HAP-1 (cell line): ENCODE data around the gene ATXN7L1.
"Not testable (repeated sequence)": the region's sequence is repeated elsewhere in the genome, so short reads cannot be mapped to it uniquely, and the experiment has no call there.

ENCODE experiments used
- DNase-seq, 2 experiments: peaks; one replicate each; pipeline ENCODE4 v3.0.0-alpha.2; 2016 to 2020; ENCODE audit warnings: low spot score in 2 of 2
- H3K27me3 ChIP-seq: fragments of 250-450 bp; sonication (Bioruptor Pico); 2 replicates; pipeline ENCODE4 v1.5.1; 2020; ENCODE audit warnings: low read depth, mild to moderate bottlenecking, moderate library complexity
- H3K36me3 ChIP-seq: fragments of 250-450 bp; sonication (Bioruptor Pico); replicated peaks from 2 replicates; pipeline ENCODE4 v1.5.1; 2020; ENCODE audit warnings: mild to moderate bottlenecking
- H3K4me1 ChIP-seq: fragments of 250-450 bp; sonication (Bioruptor Pico); 2 replicates; pipeline ENCODE4 v1.5.1; 2020; ENCODE audit warnings: mild to moderate bottlenecking
- H3K4me3 ChIP-seq: fragments of 250-450 bp; sonication (Bioruptor Pico); 2 replicates; pipeline ENCODE4 v1.5.1; 2020; ENCODE audit warnings: mild to moderate bottlenecking, moderate library complexity
- H3K9me3 ChIP-seq: fragments of 250-450 bp; sonication (Bioruptor Pico); 2 replicates; pipeline ENCODE4 v1.5.1; 2020; ENCODE audit warnings: mild to moderate bottlenecking, moderate library complexity
- in situ Hi-C: fragments of 300-500 bp; cut with MboI; formaldehyde crosslinking; loops from 3 replicates; pipeline ENCODE4 v1.14.3; 2020; ENCODE audit warnings: low sequenced_read_pairs, inconsistent platforms, mixed read lengths

The ATXN7L1 gene

GRCh38 chr7:105697753-105698152, 178.6 kb downstream of the ATXN7L1 start:
- in situ Hi-C loops = no loop called here

GRCh38 chr7:105697169-105697568, 179.2 kb downstream of the ATXN7L1 start:
- DNase-seq, H3K9me3 ChIP-seq, H3K36me3 ChIP-seq, H3K4me1 ChIP-seq, H3K4me3 ChIP-seq, in situ Hi-C loops, H3K27me3 ChIP-seq: not testable (repeated sequence)

More at GRCh38 chr7:105697753-105698152, 178.6 kb downstream of the ATXN7L1 start:
- no peaks in the 10 kb centered on the region for H3K4me1 ChIP-seq
- no peak for DNase-seq
- no peak overlapping the region for H3K4me3 ChIP-seq
- H3K36me3 ChIP-seq = no peaks in the 10 kb centered on the region
- no peaks in the 10 kb centered on the region for H3K9me3 ChIP-seq
- no peaks in the 10 kb centered on the region for H3K27me3 ChIP-seq

DNA sequence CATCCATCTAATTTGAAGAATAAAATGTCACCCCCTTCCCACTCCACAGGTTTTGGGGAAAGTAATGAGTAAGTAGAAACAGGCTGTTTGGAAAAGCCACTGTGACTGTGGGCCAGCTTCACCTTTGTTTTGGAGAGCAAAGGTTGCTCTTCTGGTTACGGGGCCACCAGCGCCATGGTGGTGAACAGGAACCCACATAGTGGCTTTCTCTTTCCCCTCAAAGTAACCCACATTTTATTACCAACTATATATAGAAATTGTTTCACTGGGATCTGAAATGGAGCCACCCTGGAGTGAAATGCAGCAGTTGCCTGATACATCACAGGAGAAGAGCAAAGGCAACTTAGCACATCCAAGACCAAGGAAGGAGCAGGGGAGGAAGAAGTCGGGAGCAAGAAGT, 182.8 kb downstream of the ATXN7L1 start:
- in situ Hi-C loops = no loop called here
- H3K9me3 ChIP-seq = no peaks in the 10 kb centered on the region
- no peaks in the 10 kb centered on the region for H3K36me3 ChIP-seq
- no peaks in the 10 kb centered on the region for H3K27me3 ChIP-seq
- DNase-seq = no peak
- peaks cover 34% of the 10 kb centered on the region for H3K4me1 ChIP-seq
- no peak overlapping the region for H3K4me3 ChIP-seq

- DNase-seq = peak; percentile 63 to 65
- H3K4me1 ChIP-seq = peaks cover 35% of the 10 kb centered on the region
These were observed 184.5 kb downstream of the ATXN7L1 start for GRCh38 chr7:105691680-105692564.

DNA sequence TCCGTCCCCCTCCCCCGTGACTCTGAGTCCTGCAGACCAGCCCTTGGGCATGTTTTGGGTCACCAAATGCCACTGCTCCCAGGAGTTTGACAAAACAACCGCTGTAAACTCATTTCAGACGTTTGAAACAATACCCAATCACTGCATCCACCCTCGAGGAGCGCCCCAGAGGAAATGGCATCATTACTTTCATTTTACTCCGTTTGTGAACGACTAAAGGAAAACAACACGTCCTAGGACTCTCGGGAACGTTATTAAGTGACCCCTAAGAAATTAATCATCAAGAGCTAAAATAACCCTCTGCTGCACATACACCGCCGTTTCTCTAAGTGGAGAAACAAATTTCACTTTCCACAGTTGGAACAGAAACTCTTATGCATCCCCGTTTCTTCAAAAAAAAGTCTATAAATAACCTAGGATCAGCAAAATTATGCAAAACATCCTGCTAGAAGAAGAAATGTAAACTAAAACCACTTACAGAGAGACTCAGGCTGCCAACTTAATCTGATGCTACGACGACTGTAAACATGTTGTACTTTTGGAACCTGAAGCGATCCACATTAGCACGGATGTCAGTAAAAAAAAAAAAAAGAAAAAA, 185.2 kb downstream of the ATXN7L1 start:
- no peaks in the 10 kb centered on the region for H3K36me3 ChIP-seq
- H3K4me3 ChIP-seq = peak overlapping the region; percentile 7
- DNase-seq = peak; percentile 6 to 33
- in situ Hi-C loops = no loop called here
- peaks cover 35% of the 10 kb centered on the region for H3K4me1 ChIP-seq
- no peaks in the 10 kb centered on the region for H3K27me3 ChIP-seq
- H3K9me3 ChIP-seq = no peaks in the 10 kb centered on the region

More at GRCh38 chr7:105691680-105692564, 184.5 kb downstream of the ATXN7L1 start:
- H3K4me3 ChIP-seq = no peak overlapping the region
- H3K36me3 ChIP-seq = no peaks in the 10 kb centered on the region
- no peaks in the 10 kb centered on the region for H3K9me3 ChIP-seq
- H3K27me3 ChIP-seq = no peaks in the 10 kb centered on the region
- in situ Hi-C loops = no loop called here

DNA sequence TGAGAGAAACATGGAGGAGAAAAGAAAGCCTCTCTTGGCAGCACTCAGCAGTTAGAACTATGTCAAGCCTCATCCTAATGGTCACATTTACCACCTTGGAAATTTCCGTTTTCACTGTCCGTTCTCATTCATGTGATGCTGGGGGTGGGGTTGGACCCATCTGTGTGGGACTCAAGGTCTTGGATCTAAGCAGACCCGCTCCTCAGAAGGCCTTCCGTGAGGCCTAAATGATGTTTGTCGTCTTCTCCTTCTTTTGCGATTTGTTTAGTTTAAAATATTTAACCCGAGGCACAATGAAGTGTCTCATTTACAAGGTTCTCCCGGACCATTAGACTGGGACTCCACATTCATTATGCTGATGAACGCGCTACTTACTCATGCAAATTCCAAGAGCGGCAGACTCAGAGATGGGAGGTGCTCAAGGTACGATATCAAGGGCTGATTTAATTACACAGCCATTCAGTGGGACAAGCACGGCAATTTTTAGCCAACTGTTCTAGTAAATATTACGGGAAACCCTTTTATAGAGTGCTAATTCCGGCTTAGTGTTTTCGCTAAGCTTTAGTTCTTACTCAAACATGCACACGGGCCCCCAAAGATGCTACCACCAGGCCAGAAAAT, 186.0 kb downstream of the ATXN7L1 start:
- Histone ChIP-seq H3K9me3 (no peaks in the 10 kb centered on the region), H3K27me3 (no peaks in the 10 kb centered on the region), H3K4me3 (peak overlapping the region; percentile 7), H3K36me3 (no peaks in the 10 kb centered on the region), H3K4me1 (peaks cover 35% of the 10 kb centered on the region)
- in situ Hi-C loops = no loop called here
- peak; percentile 67 to 73 for DNase-seq

GRCh38 chr7:105689067-105689819, 187.2 kb downstream of the ATXN7L1 start:
- Histone ChIP-seq H3K4me3 (no peak overlapping the region), H3K4me1 (peaks cover 35% of the 10 kb centered on the region), H3K9me3 (no peaks in the 10 kb centered on the region), H3K27me3 (no peaks in the 10 kb centered on the region), H3K36me3 (no peaks in the 10 kb centered on the region)
- in situ Hi-C loops = no loop called here
- peak; percentile 86 to 97 for DNase-seq

DNA sequence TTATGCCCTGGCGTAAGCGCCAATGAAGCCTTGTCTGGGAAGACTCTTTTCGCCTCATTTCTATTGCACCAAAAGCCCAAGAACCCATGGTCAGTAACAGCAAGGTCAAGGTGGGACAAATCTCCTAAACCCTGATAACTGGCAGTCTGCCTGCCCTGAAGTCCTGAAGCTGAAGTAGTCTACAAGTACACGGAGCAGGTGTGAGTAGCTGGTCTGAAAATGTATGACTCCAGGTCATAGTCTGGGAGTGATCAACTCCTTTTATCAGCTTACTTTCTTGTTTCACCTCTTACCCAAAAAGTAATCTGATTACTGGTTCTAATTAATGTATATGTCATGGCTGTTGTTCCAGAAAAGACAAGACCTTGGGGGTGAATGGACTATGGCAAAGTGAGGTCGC, 187.8 kb downstream of the ATXN7L1 start:
- DNase-seq = no peak
- Histone ChIP-seq H3K4me1 (peaks cover 35% of the 10 kb centered on the region), H3K4me3 (no peak overlapping the region), H3K27me3 (no peaks in the 10 kb centered on the region), H3K36me3 (no peaks in the 10 kb centered on the region), H3K9me3 (no peaks in the 10 kb centered on the region)
- in situ Hi-C loops = no loop called here

- Histone ChIP-seq H3K4me1 (peaks cover 16% of the 10 kb centered on the region), H3K36me3 (no peaks in the 10 kb centered on the region), H3K4me3 (no peak overlapping the region), H3K27me3 (no peaks in the 10 kb centered on the region), H3K9me3 (no peaks in the 10 kb centered on the region)
- in situ Hi-C loops = no loop called here
- no peak for DNase-seq
These were observed 191.2 kb downstream of the ATXN7L1 start for GRCh38 chr7:105685161-105685560.

- no peak overlapping the region for H3K4me3 ChIP-seq
- in situ Hi-C loops = no loop called here
- H3K4me1 ChIP-seq = no peaks in the 10 kb centered on the region
- H3K9me3 ChIP-seq = no peaks in the 10 kb centered on the region
- H3K27me3 ChIP-seq = no peaks in the 10 kb centered on the region
- no peaks in the 10 kb centered on the region for H3K36me3 ChIP-seq
- no peak for DNase-seq
These were observed 193.9 kb downstream of the ATXN7L1 start for GRCh38 chr7:105682341-105683060.

DNA sequence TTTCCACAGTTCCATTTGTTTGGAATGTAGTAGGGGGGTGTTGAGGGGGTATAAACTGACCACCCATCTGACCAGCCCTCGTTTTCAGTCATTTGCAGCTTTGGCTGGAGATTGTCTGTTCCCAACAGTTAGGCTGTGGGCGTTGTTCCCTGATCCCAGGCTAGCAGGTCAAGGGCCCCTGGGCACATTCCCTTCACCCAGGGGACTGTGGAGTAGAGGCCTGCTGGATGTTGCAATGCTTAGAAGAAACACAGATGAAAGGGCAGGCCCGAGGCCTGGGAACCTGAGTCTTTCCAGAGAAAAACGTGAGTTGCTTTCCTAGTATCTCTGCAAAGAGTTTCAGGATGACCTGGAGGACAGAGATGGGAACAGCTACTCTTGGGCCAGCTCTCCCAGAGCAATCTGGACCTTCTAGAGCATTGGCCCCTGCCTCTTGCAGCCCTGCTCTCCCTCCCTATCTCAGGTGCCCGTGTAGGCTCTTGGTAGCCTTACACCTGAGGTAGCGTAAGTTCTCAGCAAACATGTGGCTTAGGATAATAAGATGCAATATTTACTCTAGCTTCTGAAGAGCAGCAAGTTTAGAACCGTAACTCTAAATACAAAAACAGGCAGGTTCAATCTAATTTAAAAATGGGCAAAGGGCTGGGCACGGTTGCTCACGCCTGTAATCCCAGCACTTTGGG, 195.8 kb downstream of the ATXN7L1 start:
- Histone ChIP-seq H3K4me3 (no peak overlapping the region), H3K27me3 (no peaks in the 10 kb centered on the region), H3K4me1 (no peaks in the 10 kb centered on the region), H3K9me3 (no peaks in the 10 kb centered on the region; the same call in 1 of the 2 replicates), H3K36me3 (no peaks in the 10 kb centered on the region)
- no peak for DNase-seq
- in situ Hi-C loops = no loop called here

DNA sequence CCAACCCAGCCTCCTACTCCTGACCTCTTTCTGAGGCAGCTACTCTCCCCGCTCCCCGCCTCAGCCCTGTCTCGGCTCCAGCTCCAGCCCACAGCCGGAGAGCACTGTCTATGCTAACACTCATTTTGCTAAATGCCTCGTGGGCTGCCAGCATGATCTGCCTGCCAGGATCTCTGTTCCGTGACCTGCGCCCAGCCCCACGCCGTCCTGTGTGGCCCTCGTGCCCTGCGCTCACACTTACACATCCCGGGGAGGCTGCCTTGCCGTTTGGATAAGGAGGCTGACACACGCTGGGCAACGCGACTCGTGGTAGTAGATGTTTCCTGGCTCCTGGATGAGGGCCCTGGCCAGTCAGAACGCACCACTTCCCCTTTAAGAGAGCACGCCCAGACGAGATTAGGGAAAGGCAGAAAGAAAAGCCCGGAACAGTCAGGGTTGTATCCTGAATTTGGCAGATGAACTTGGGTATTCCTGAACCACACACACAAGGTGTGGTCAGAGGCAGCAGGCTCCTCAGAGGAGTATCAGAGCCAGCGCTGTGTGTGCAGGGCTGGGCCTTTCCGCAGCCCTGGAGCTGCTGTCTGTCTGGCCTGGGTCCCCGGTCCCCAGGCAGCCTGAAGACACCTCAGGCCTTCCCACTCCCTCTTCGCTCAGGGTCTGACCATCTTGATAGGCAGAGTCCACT, 197.4 kb downstream of the ATXN7L1 start:
- in situ Hi-C loops = no loop called here
- DNase-seq = no peak
- Histone ChIP-seq H3K4me1 (no peaks in the 10 kb centered on the region), H3K27me3 (no peaks in the 10 kb centered on the region), H3K9me3 (no peaks in the 10 kb centered on the region; the same call in 1 of the 2 replicates), H3K4me3 (no peak overlapping the region), H3K36me3 (no peaks in the 10 kb centered on the region)
